GM13977 (cell line): ENCODE measurements around the gene SYNDIG1.

Experiments
- DNase-seq: peaks from one replicate; pipeline ENCODE4 v3.0.0; 2012; ENCODE audit warnings: low spot score
- in situ Hi-C: fragments of 300-500 bp; cut with MboI; formaldehyde crosslinking; loops from one replicate; pipeline ENCODE4 v1.12.0; 2022; ENCODE audit warnings: low sequenced_read_pairs, low pct_unique_long_range_greater_than_20kb, mixed read lengths, inconsistent platforms; ENCODE audit not compliant: unreplicated experiment
- TF ChIP-seq, protein P1 (sequence below): IDR thresholded peaks from 2 replicates; pipeline ENCODE4 v1.5.1; 2012; ENCODE audit warnings: mild to moderate bottlenecking, control low read depth; ENCODE audit not compliant: insufficient read depth; ENCODE audit errors: extremely low read depth, missing control alignments

The SYNDIG1 gene

DNA sequence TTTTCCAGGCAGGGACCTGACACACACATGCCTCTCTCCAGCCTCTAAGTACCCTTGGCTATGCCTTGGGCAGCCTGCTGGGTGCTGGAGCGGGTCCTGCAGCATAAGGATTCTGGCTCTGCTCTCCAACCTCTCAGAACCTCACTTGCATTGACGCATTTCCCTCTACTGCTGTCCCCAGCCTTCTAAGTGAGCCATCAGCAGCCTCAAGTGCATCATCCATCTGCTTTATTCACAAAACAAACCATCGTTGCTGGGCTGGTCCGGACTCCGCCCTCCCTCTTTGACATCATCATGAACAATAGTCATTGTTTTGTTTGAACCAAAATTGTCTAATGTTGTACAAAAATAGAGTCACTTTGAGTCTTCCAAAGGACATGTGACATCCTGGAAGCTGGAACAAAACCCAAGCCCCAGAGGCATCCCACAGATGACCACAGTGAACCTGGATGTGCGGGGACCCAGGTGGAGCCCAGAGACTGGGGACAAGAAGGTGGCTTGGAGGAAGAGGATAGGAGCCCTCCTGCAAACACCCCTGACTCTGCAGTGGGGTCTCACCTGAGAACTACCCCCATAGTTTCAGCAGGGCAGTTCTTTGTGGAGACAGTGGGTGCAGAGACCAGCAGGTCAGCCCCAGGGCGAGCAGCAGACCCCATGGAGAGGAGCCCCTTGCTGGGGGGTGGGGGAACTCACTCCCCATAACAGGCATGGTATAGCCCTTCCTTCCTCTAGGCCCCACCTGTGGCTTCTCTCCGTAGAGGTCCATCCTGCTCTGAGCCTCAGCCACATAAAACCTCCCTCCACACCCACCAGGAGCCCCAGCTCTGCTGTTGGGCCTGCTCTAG, 230.1 kb downstream of the SYNDIG1 start:
- TF ChIP-seq, protein P1, sequence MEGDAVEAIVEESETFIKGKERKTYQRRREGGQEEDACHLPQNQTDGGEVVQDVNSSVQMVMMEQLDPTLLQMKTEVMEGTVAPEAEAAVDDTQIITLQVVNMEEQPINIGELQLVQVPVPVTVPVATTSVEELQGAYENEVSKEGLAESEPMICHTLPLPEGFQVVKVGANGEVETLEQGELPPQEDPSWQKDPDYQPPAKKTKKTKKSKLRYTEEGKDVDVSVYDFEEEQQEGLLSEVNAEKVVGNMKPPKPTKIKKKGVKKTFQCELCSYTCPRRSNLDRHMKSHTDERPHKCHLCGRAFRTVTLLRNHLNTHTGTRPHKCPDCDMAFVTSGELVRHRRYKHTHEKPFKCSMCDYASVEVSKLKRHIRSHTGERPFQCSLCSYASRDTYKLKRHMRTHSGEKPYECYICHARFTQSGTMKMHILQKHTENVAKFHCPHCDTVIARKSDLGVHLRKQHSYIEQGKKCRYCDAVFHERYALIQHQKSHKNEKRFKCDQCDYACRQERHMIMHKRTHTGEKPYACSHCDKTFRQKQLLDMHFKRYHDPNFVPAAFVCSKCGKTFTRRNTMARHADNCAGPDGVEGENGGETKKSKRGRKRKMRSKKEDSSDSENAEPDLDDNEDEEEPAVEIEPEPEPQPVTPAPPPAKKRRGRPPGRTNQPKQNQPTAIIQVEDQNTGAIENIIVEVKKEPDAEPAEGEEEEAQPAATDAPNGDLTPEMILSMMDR, result no peak
- no peak for DNase-seq
- in situ Hi-C loops, result no loop called here

DNA sequence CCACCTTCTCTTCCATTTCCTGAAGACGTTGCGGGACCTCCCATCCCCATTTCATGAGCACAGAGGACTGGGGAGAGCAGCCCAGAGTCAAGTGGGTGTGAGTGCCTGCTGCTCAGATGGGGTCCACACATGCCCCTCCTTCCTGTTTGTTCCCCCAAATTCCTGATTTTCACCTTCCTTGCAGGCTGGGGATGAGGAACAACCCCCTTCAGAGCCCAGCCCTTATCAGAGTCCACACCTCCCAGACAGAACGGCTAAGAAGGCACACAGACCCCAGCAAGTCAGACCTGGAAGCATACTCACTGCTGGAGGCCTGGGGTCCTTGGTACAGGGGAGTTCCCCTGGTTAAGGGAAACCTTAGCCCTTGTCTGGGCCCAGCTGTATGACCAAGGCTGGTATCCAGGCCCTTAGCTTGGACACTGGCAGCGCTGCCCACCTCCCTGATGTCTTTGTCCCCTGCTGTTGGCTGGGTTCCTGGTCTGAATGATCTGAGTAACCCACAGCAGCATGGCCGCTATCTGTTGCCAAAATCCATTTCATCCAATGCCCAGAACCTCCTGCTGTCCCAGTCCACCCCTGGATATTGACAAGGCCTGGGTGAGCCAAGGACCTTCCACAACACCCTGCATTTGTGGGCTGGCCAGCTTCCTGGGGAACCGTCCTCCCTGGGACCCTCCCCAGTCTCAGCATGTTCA, 230.9 kb downstream of the SYNDIG1 start:
- TF ChIP-seq, protein P1, result no peak
- in situ Hi-C loops, result no loop called here
- DNase-seq, result no peak

DNA sequence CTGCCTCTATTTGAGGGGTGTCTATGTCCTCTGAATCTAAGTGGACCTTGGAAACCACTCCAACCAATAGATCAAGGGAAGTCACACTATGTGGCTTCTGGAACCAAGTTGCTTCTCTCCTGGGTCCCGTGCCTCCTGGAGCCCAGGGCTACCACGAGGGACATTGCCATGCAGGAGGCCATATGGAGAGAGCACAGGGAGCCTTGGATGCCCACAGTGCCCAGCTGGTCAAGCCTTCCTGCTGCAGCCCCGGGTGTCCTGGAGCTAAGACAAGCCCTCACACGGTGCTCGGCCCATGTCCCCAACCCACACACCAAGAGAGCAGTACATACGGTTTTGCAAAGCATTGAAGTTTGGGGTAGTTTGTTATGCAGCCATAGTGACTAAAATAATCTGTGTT, 231.6 kb downstream of the SYNDIG1 start:
- DNase-seq, result no peak
- in situ Hi-C loops, result no loop called here
- TF ChIP-seq, protein P1, result no peak

DNA sequence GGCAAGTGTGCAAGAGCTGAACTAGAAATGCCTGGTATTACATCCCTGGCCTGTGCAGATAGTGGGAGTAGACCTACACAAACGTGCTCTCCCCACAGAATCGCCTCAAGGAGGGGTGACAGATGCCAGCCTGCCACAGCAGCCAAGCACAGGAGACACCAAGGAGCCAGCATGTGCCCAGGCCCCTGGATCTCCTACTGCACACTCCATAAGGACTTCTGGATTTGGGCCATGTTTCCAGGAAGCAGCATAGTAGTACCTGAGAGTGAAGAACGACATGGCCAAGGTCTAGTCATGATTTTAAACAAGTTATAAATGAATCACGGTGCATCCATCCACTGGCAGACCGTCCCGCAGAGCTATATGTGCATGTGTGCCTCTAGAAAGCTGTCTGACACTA, 232.2 kb downstream of the SYNDIG1 start:
- no peak for DNase-seq
- TF ChIP-seq, protein P1, result no peak
- in situ Hi-C loops, result no loop called here

DNA sequence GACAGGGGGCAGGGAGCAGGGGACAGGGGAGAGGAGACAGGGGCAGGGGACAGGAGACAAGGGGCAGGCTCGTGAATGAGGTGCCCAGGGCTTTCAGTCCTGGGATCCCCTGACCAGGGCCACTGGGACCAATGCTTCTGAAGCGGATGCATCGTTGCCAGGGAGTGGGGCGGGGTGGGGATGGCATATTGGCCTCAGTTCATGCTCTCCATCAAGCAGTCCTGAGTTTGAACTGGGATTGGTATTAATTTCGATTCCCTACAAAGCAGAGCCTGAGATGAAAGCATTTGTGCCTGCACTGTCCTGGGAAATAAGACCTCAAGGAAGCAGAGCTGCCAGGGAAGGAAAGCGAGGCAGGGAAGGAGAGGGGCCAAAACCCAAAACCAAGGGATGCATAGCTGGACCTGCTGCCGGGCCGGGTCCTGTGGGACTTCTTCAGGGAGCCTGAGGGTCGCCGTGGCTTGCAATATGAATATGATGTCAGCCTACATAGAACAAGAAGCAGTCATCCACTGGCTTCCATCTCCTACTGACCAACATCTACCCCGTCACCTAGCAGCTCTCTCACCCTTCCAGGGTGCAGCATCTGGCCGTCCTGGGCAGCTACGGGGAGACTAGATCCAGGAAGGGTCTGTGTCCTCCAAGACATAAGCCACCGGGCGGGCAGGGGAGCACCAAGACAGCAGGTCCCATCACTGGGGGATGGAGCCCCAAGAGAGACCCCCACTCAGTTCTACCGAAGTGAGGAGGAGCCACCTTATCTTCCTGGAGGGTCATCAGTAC, 233.3 kb downstream of the SYNDIG1 start:
- TF ChIP-seq, protein P1, result no peak
- in situ Hi-C loops, result no loop called here
- no peak for DNase-seq

DNA sequence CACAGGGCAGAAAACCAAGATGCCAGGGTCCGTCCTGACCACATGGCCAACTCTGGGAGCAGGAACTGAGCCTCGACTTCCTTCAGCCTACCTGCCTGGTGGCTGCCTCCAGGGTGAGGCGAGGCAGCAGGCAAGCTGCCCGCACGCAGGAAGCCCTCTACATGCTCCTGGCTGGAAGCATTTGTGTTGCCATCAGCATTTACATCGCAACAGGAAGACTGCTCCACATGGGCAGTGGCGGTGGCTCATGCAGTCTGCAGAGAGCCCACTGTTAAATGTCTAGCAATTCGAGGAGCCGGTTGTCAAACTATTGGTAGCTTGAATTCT, 233.8 kb downstream of the SYNDIG1 start:
- DNase-seq, result no peak
- TF ChIP-seq, protein P1, result no peak
- in situ Hi-C loops, result no loop called here
